Upper lobe of left lung (tissue), 6 donors: ENCODE measurements around the gene ZMYND8. TPM values are rescaled to one million over a fixed set of nuclear protein-coding genes. Genes with fewer than 3 reads are reported as not detected.
A peak's percentile ranks its signal among the peaks of the same experiment; 100 is the strongest.

ENCODE experiments used
- ATAC-seq, 2 donors: fragments of 200-7000 bp; cut with Tn5 transposase; one replicate each; pipeline ENCODE4 v1.9.1; 2022; ENCODE audit warnings: mild to moderate bottlenecking in 2 of 2, moderate library complexity in 2 of 2; ENCODE audit not compliant: low FRiP score in 2 of 2
- DNase-seq, 2 donors: peaks; one replicate each; pipeline ENCODE4 v3.0.0-alpha.2; 2019 to 2020
- H3K27ac ChIP-seq, 4 donors: fragments of 200-600 bp; sonication (generic); one replicate each; pipeline ENCODE4 v1.5.1; 2016 to 2019
- H3K27me3 ChIP-seq, 4 donors: fragments of 200-600 bp; sonication (generic); one replicate each; pipeline ENCODE4 v1.5.1; 2017 to 2019
- H3K36me3 ChIP-seq, 4 donors: fragments of 200-600 bp; sonication (generic); one replicate each; pipeline ENCODE4 v1.5.1; 2016 to 2019
- H3K4me1 ChIP-seq, 4 donors: fragments of 200-600 bp; sonication (generic); one replicate each; pipeline ENCODE4 v1.5.1; 2018 to 2019
- H3K4me3 ChIP-seq, 4 donors: fragments of 200-600 bp; sonication (generic); one replicate each; pipeline ENCODE4 v1.5.1; 2017 to 2019; ENCODE audit warnings: mild to moderate bottlenecking in 2 of 4, moderate library complexity in 1 of 4
- H3K9me3 ChIP-seq, 4 donors: fragments of 200-600 bp; sonication (generic); one replicate each; pipeline ENCODE4 v1.5.1; 2018 to 2019
- EP300 ChIP-seq, 4 donors: sonication (generic); formaldehyde crosslinking; IDR thresholded peaks; one replicate each; pipeline ENCODE4 v1.5.1; 2017; ENCODE audit warnings: antibody characterized with exemption in 4 of 4, control low read depth in 2 of 4
- POLR2A ChIP-seq, 4 donors: fragments of 450-650 bp; IDR thresholded peaks; one replicate each; pipeline ENCODE4 v1.5.1; 2016 to 2017; ENCODE audit warnings: antibody characterized with exemption in 4 of 4, mild to moderate bottlenecking in 2 of 4
- POLR2AphosphoS5 ChIP-seq, 2 donors: sonication (generic); formaldehyde crosslinking; IDR thresholded peaks; one replicate each; pipeline ENCODE4 v1.5.1; 2017; ENCODE audit warnings: antibody characterized with exemption in 2 of 2
- WGBS, 2 donors: methylation state at CpG; one replicate each; pipeline ENCODE4 v1.1.5; 2017 to 2018; 5-methylcytosine and 5-hydroxymethylcytosine counted together
- total RNA-seq, 6 donors: library from RNA; depleted of rRNA in 4 of 6; stranded (reverse); fragments of >200 nt in 4 of 6; gene quantifications; one replicate each; pipeline versions ENCODE4 v1.1.0 to v1.2.1, GENCODE V29; 2016 to 2021
- TF ChIP-seq, protein P1 (sequence below), 6 experiments: fragments of 450-650 bp in 4 of 6; fragments of 200-600 bp in 2 of 6; sonication (generic) in 2 of 6; IDR thresholded peaks; one replicate each; pipeline ENCODE4 v1.5.1; 2016 to 2019; ENCODE audit warnings: antibody characterized with exemption in 6 of 6
- donor health status: DM: no; HTN: no; CAD: no; lungs with moderate emphysema.
- donor health status: DM: no; HTN: yes; CAD: no; lungs with severe emphysema.

The ZMYND8 gene
- total RNA-seq, 6 donors from 2014 or later, result 24.6 to 120 (median 51.8) TPM

DNA sequence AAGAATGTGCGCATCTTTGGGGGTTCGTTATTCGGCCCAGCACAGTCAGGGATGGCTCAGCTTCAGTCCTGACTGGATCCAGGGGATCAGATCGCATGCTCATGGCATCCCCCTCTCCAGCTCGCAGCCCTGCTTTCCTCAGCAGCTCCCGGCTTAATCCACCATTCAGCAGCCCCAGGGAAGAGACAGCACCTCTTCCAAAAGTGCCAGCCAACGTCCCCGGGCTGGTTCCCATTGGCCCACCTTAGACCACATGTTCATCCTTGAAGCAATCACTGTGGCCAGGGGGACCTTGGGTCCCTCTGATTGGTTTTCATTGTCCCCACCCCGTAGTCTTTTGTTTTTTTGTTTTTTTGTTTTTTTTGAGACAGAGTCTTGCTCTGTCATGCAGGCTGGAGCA, 188.7 kb downstream of the ZMYND8 start:
- Histone ChIP-seq H3K9me3 (no peaks in the 10 kb centered on the region), H3K4me3 (no peak overlapping the region), H3K27me3 (no peaks in the 10 kb centered on the region), H3K36me3 (no peaks in the 10 kb centered on the region), H3K27ac (no peak overlapping the region), H3K4me1 (no peaks in the 10 kb centered on the region)
- DNase-seq (no peak), ATAC-seq (no peak)
- TF ChIP-seq, protein P1, sequence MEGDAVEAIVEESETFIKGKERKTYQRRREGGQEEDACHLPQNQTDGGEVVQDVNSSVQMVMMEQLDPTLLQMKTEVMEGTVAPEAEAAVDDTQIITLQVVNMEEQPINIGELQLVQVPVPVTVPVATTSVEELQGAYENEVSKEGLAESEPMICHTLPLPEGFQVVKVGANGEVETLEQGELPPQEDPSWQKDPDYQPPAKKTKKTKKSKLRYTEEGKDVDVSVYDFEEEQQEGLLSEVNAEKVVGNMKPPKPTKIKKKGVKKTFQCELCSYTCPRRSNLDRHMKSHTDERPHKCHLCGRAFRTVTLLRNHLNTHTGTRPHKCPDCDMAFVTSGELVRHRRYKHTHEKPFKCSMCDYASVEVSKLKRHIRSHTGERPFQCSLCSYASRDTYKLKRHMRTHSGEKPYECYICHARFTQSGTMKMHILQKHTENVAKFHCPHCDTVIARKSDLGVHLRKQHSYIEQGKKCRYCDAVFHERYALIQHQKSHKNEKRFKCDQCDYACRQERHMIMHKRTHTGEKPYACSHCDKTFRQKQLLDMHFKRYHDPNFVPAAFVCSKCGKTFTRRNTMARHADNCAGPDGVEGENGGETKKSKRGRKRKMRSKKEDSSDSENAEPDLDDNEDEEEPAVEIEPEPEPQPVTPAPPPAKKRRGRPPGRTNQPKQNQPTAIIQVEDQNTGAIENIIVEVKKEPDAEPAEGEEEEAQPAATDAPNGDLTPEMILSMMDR (IDR thresholded peaks at IDR 0.05), result no peak
- TF ChIP-seq POLR2AphosphoS5 (IDR thresholded peaks at IDR 0.05) (no peak), POLR2A (IDR thresholded peaks at IDR 0.05) (no peak), EP300 (IDR thresholded peaks at IDR 0.05) (no peak)
- 84 to 87% methylated on average over 9 of the region's 9 CpGs for WGBS, 2 donors

GRCh38 chr20:47165376-47165865, 191.1 kb downstream of the ZMYND8 start:
- Histone ChIP-seq H3K4me3 (no peak overlapping the region), H3K27ac (no peak overlapping the region), H3K27me3 (no peaks in the 10 kb centered on the region), H3K9me3 (no peaks in the 10 kb centered on the region), H3K36me3 (no peaks in the 10 kb centered on the region), H3K4me1 (no peaks in the 10 kb centered on the region)
- 82 to 83% methylated on average over 4 of the region's 4 CpGs for WGBS, 2 donors
- no peak for DNase-seq
- no peak for ATAC-seq
- TF ChIP-seq, protein P1 (IDR thresholded peaks at IDR 0.05), result no peak
- TF ChIP-seq POLR2A (IDR thresholded peaks at IDR 0.05) (no peak), POLR2AphosphoS5 (IDR thresholded peaks at IDR 0.05) (no peak), EP300 (IDR thresholded peaks at IDR 0.05) (no peak)

- Histone ChIP-seq H3K27me3 (no peaks in the 10 kb centered on the region), H3K27ac (no peak overlapping the region), H3K36me3 (no peaks in the 10 kb centered on the region), H3K9me3 (no peaks in the 10 kb centered on the region), H3K4me1 (no peaks in the 10 kb centered on the region), H3K4me3 (no peak overlapping the region)
- no peak for ATAC-seq
- TF ChIP-seq POLR2AphosphoS5 (IDR thresholded peaks at IDR 0.05), result no peak
- no peak for TF ChIP-seq POLR2A (IDR thresholded peaks at IDR 0.05)
- no peak for TF ChIP-seq EP300 (IDR thresholded peaks at IDR 0.05)
- TF ChIP-seq, protein P1 (IDR thresholded peaks at IDR 0.05), result no peak
- WGBS, 2 donors, result 89 to 90% methylated on average over 9 to 12 of the region's 13 CpGs
- no peak for DNase-seq
Measured at GRCh38 chr20:47164140-47164539, 192.4 kb downstream of the ZMYND8 start.

GRCh38 chr20:47161411-47161810, 195.1 kb downstream of the ZMYND8 start:
- WGBS, 2 donors, result 96 to 100% methylated on average over 9 to 10 of the region's 10 CpGs
- peak in 1 of 2 donors; percentile 51 for DNase-seq

More at GRCh38 chr20:47161411-47161810, 195.1 kb downstream of the ZMYND8 start:
- H3K4me3 ChIP-seq, result no peak overlapping the region
- no peak for ATAC-seq
- H3K36me3 ChIP-seq, result no peaks in the 10 kb centered on the region
- no peaks in the 10 kb centered on the region for H3K9me3 ChIP-seq
- peaks cover 0 to under 1% (median 0%) of the 10 kb centered on the region in 4 donors for H3K4me1 ChIP-seq
- TF ChIP-seq, protein P1 (IDR thresholded peaks at IDR 0.05), result no peak
- TF ChIP-seq EP300 (IDR thresholded peaks at IDR 0.05) (no peak), POLR2AphosphoS5 (IDR thresholded peaks at IDR 0.05) (no peak), POLR2A (IDR thresholded peaks at IDR 0.05) (no peak)
- H3K27me3 ChIP-seq, result no peaks in the 10 kb centered on the region
- H3K27ac ChIP-seq, result no peak overlapping the region
